Spleen (tissue), 7 donors: Measurements from ENCODE around the gene CIC.

ENCODE experiments used
- POLR2A ChIP-seq, 3 donors: fragments of 450-650 bp; IDR thresholded peaks; one replicate each; pipeline ENCODE4 v1.5.1; 2017; ENCODE audit warnings: antibody characterized with exemption in 3 of 3, mild to moderate bottlenecking in 1 of 3
- POLR2AphosphoS5 ChIP-seq, 3 donors: sonication (generic); formaldehyde crosslinking; IDR thresholded peaks; one replicate each; pipeline ENCODE4 v1.5.1; 2017; ENCODE audit warnings: antibody characterized with exemption in 3 of 3
- TF ChIP-seq, protein P1 (sequence below), 11 experiments: fragments of 200-600 bp in 7 of 11; fragments of 450-650 bp in 4 of 11; sonication (generic) in 4 of 11; IDR thresholded peaks in 8 of 11; conservative IDR thresholded peaks in 3 of 11; 1 replicate in 7 of 11; 2 replicates in 4 of 11; pipeline versions ENCODE4 v1.4.0 to v1.8.0; 2016 to 2021; ENCODE audit warnings: antibody characterized with exemption in 11 of 11, inconsistent platforms in 4 of 11, mild to moderate bottlenecking in 1 of 11
- donor health status: DM: no; HTN: no; CAD: no; lungs with moderate emphysema.
- donor health status: DM: no; HTN: no; CAD: no.
- donor health status: DM: no; HTN: no; CAD: no.

DNA sequence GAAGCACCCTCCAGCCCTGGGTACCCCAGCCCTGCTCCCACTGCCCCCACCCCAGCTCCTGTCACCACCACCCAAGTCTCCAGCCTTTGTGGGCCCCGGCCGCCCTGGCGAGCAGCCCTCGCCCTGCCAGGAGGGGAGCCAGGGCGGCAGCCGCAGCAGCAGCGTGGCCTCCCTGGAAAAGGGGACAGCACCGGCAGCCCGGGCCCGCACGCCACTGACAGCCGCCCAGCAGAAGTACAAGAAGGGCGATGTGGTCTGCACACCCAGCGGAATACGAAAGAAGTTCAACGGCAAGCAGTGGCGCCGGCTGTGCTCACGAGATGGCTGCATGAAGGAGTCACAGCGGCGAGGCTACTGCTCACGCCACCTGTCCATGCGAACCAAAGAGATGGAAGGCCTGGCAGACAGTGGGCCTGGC lies 3.9 kb downstream of the CIC start:
- TF ChIP-seq, protein P1, sequence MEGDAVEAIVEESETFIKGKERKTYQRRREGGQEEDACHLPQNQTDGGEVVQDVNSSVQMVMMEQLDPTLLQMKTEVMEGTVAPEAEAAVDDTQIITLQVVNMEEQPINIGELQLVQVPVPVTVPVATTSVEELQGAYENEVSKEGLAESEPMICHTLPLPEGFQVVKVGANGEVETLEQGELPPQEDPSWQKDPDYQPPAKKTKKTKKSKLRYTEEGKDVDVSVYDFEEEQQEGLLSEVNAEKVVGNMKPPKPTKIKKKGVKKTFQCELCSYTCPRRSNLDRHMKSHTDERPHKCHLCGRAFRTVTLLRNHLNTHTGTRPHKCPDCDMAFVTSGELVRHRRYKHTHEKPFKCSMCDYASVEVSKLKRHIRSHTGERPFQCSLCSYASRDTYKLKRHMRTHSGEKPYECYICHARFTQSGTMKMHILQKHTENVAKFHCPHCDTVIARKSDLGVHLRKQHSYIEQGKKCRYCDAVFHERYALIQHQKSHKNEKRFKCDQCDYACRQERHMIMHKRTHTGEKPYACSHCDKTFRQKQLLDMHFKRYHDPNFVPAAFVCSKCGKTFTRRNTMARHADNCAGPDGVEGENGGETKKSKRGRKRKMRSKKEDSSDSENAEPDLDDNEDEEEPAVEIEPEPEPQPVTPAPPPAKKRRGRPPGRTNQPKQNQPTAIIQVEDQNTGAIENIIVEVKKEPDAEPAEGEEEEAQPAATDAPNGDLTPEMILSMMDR (IDR thresholded peaks at IDR 0.05 in 8 of 11, conservative IDR thresholded peaks at IDR 0.05 in 3 of 11): no peak
- TF ChIP-seq POLR2A (IDR thresholded peaks at IDR 0.05) (no peak), POLR2AphosphoS5 (IDR thresholded peaks at IDR 0.05) (no peak)
